SK-N-SH (cell line): Measurements from ENCODE around the gene PDHB. TPM values are rescaled to one million over a fixed set of nuclear protein-coding genes. Genes with fewer than 3 reads are reported as not detected.

Experiments used
- CTCF ChIA-PET: fragments of 300-600, 350-600 bp; formaldehyde crosslinking; extraction: SDS; loops from one replicate; lab custom pipeline; 2021; lab: Yijun Ruan, JAX
- POLR2A ChIA-PET: fragments of 350-600 bp; sonication (Branson Sonifier 250); formaldehyde crosslinking; extraction: SDS; loops from one replicate; lab custom pipeline; 2020; ENCODE audit warnings: antibody characterized with exemption, inconsistent platforms; lab: Yijun Ruan, JAX
- DNase-seq: peaks from one replicate; pipeline ENCODE4 v3.0.0; 2012
- H2AFZ ChIP-seq: fragments of 200-600 bp; sonication (generic); 2 replicates; pipeline ENCODE4 v1.8.1; 2016; ENCODE audit warnings: antibody characterized with exemption, mild to moderate bottlenecking, low read depth
- H3F3A ChIP-seq: fragments of 200-600 bp; sonication (generic); replicated peaks from 2 replicates; pipeline ENCODE3; 2016; ENCODE audit warnings: antibody characterized with exemption, mild to moderate bottlenecking; ENCODE audit not compliant: insufficient read depth
- H3K27ac ChIP-seq, 2 experiments: fragments of 200-500 bp in 1 of 2; fragments of 200-600 bp in 1 of 2; sonication (Bioruptor generic) in 1 of 2; sonication (generic), shearing (Covaris generic) in 1 of 2; 2 replicates each; pipeline versions ENCODE4 v1.5.1 to v1.6.1; 2014 to 2016; ENCODE audit warnings: low read depth in 2 of 2, inconsistent platforms in 1 of 2, low read length in 1 of 2, mild to moderate bottlenecking in 1 of 2, mixed read lengths in 1 of 2
- H3K27me3 ChIP-seq: fragments of 200-600 bp; sonication (generic), shearing (Covaris generic); 2 replicates; pipeline ENCODE4 v1.6.1; 2016; ENCODE audit warnings: mixed run types; ENCODE audit not compliant: insufficient read depth
- H3K36me3 ChIP-seq, 2 experiments: fragments of 200-500 bp in 1 of 2; fragments of 200-600 bp in 1 of 2; sonication (Bioruptor generic) in 1 of 2; sonication (generic) in 1 of 2; replicated peaks in 1 of 2; 2 replicates each; pipeline versions ENCODE3 to v1.5.1; 2014 to 2016; ENCODE audit warnings: low read length in 1 of 2, mild to moderate bottlenecking in 1 of 2; ENCODE audit not compliant: insufficient read depth in 2 of 2, control insufficient read depth in 1 of 2
- H3K4me1 ChIP-seq, 2 experiments: fragments of 200-500 bp in 1 of 2; fragments of 200-600 bp in 1 of 2; sonication (Bioruptor generic) in 1 of 2; sonication (generic), shearing (Covaris generic) in 1 of 2; 2 replicates each; pipeline versions ENCODE4 v1.5.1 to v1.6.1; 2014 to 2016; ENCODE audit warnings: low read depth in 1 of 2, low read length in 1 of 2, mixed run types in 1 of 2; ENCODE audit not compliant: insufficient read depth in 2 of 2, control insufficient read depth in 1 of 2
- H3K4me2 ChIP-seq: fragments of 200-600 bp; sonication (generic), shearing (Covaris generic); 2 replicates; pipeline ENCODE4 v1.6.1; 2017; ENCODE audit warnings: mixed run types
- H3K4me3 ChIP-seq, 2 experiments: fragments of 200-500 bp in 1 of 2; fragments of 200-600 bp in 1 of 2; sonication (Bioruptor generic) in 1 of 2; sonication (generic), shearing (Covaris generic) in 1 of 2; 2 replicates each; pipeline versions ENCODE4 v1.5.1 to v1.8.1; 2014 to 2016; ENCODE audit warnings: low read depth in 2 of 2, inconsistent platforms in 1 of 2, low read length in 1 of 2, mild to moderate bottlenecking in 1 of 2, mixed read lengths in 1 of 2, moderate library complexity in 1 of 2
- H3K79me2 ChIP-seq: fragments of 200-600 bp; sonication (generic); 2 replicates; pipeline ENCODE4 v1.8.1; 2017; ENCODE audit warnings: mild to moderate bottlenecking; ENCODE audit not compliant: insufficient read depth
- H3K9ac ChIP-seq: fragments of 200-600 bp; sonication (generic); 2 replicates; pipeline ENCODE4 v1.6.1; 2017; ENCODE audit warnings: mixed run types
- H3K9me2 ChIP-seq: fragments of 200-600 bp; sonication (generic); 2 replicates; pipeline ENCODE4 v1.6.1; 2017; ENCODE audit warnings: mixed run types
- H3K9me3 ChIP-seq: fragments of 200-600 bp; sonication (generic); 2 replicates; pipeline ENCODE4 v1.6.1; 2017; ENCODE audit warnings: mixed run types, mild to moderate bottlenecking, moderate library complexity
- H4K20me1 ChIP-seq: fragments of 200-600 bp; sonication (generic); 2 replicates; pipeline ENCODE4 v1.6.1; 2017; ENCODE audit warnings: mild to moderate bottlenecking, mixed run types; ENCODE audit not compliant: insufficient read depth
- CHD2 ChIP-seq: fragments of 150-350 bp; IDR thresholded peaks from 2 replicates; pipeline ENCODE4 v1.6.1; 2018; ENCODE audit warnings: low read length; ENCODE audit not compliant: partially characterized antibody
- CTCF ChIP-seq: fragments of 200-600 bp; sonication (generic); IDR thresholded peaks from 2 replicates; pipeline ENCODE4 v1.6.1; 2017; ENCODE audit warnings: antibody characterized with exemption, mild to moderate bottlenecking, moderate library complexity
- ELF1 ChIP-seq: IDR thresholded peaks from 2 replicates; pipeline ENCODE4 v1.4.0; 2012
- EP300 ChIP-seq, 2 experiments: IDR thresholded peaks; 2 replicates each; pipeline versions ENCODE4 v1.4.0 to v1.6.1; 2012; ENCODE audit warnings: borderline replicate concordance in 1 of 2, low read depth in 1 of 2, low read length in 1 of 2
- EZH2phosphoT487 ChIP-seq: fragments of 200-600 bp; sonication (generic); IDR thresholded peaks from 2 replicates; pipeline ENCODE4 v1.6.1; 2017; ENCODE audit warnings: low read depth, mixed run types, mild to moderate bottlenecking, antibody characterized with exemption, moderate library complexity, borderline replicate concordance
- FOSL2 ChIP-seq: IDR thresholded peaks from 2 replicates; pipeline ENCODE4 v1.4.0; 2012; ENCODE audit warnings: low read depth, mild to moderate bottlenecking, moderate library complexity, borderline replicate concordance
- IRF3 ChIP-seq: fragments of 150-350 bp; IDR thresholded peaks from 2 replicates; pipeline ENCODE4 v1.6.1; 2016; ENCODE audit warnings: mild to moderate bottlenecking, low read depth, low read length
- JUND ChIP-seq: IDR thresholded peaks from 2 replicates; pipeline ENCODE4 v1.4.0; 2012
- MEF2A ChIP-seq: IDR thresholded peaks from 2 replicates; pipeline ENCODE4 v1.4.0; 2012; ENCODE audit warnings: low read depth, borderline replicate concordance
- MXI1 ChIP-seq: IDR thresholded peaks from 2 replicates; pipeline ENCODE4 v1.6.1; 2012; ENCODE audit warnings: mild to moderate bottlenecking, low read depth, low read length, improper control_type of control experiment
- NFIC ChIP-seq: IDR thresholded peaks from 2 replicates; pipeline ENCODE4 v1.4.0; 2012; ENCODE audit warnings: borderline replicate concordance
- NRF1 ChIP-seq: IDR thresholded peaks from 2 replicates; pipeline ENCODE4 v1.6.1; 2012; ENCODE audit warnings: low read depth, mild to moderate bottlenecking, low read length
- RCOR1 ChIP-seq: fragments of 150-350 bp; IDR thresholded peaks from 2 replicates; pipeline ENCODE4 v1.6.1; 2017; ENCODE audit warnings: antibody characterized with exemption, low read length
- REST ChIP-seq: IDR thresholded peaks from 2 replicates; pipeline ENCODE4 v1.6.1; 2012; ENCODE audit warnings: mild to moderate bottlenecking, low read depth, low read length, moderate library complexity
- RFX5 ChIP-seq: IDR thresholded peaks from 2 replicates; pipeline ENCODE4 v1.6.1; 2012; ENCODE audit warnings: mild to moderate bottlenecking, improper control_type of control experiment, low read length
- SIN3A ChIP-seq: IDR thresholded peaks from 2 replicates; pipeline ENCODE4 v1.6.1; 2012; ENCODE audit warnings: low read depth, mild to moderate bottlenecking, low read length, moderate library complexity, borderline replicate concordance
- TCF12 ChIP-seq: IDR thresholded peaks from 2 replicates; pipeline ENCODE4 v1.4.0; 2012
- ZBTB33 ChIP-seq: IDR thresholded peaks from 2 replicates; pipeline ENCODE4 v1.4.0; 2012; ENCODE audit warnings: low read depth, borderline replicate concordance
- WGBS: methylation state at CpG from one replicate; pipeline ENCODE4 v1.1.6; 2017; ENCODE audit warnings: low lambda C conversion rate; 5-methylcytosine and 5-hydroxymethylcytosine counted together
- polyA plus RNA-seq, 3 experiments: library from polyadenylated mRNA; depleted of rRNA; stranded (reverse); fragments of >200 nt; gene quantifications; 2 replicates each; pipeline ENCODE4 v1.2.3, GENCODE V29; 2012

PDHB gene
- polyA plus RNA-seq, 1 of the 3 experiments (the other 2 are of a cell fraction), result 87.5 TPM

- no peak overlapping the region for H2AFZ ChIP-seq
- H3K27ac ChIP-seq, result no peak overlapping the region
- ChIA-PET POLR2A (no interaction called here), CTCF (interaction anchor here (0.8 kb wide), 1 partner anchor 171 kb away, joined by 3 read pairs; no protein-coding TSS in a partner anchor)
- no peak overlapping the region for H3K9ac ChIP-seq
- H3K79me2 ChIP-seq, result no peaks in the 10 kb centered on the region
- no peaks in the 10 kb centered on the region for H3F3A ChIP-seq
- peaks cover 9 to 40% of the 10 kb centered on the region in 2 experiments for H3K36me3 ChIP-seq
- H3K4me1 ChIP-seq, result no peaks in the 10 kb centered on the region
- TF ChIP-seq TCF12 (no peak), NRF1 (no peak), RFX5 (no peak), NFIC (no peak), MXI1 (no peak), CTCF (no peak), CHD2 (no peak), MEF2A (no peak), REST (no peak), FOSL2 (no peak), RCOR1 (no peak), JUND (no peak), SIN3A (no peak), ELF1 (no peak), ZBTB33 (no peak), EZH2phosphoT487 (no peak), EP300 (IDR thresholded peaks at IDR 0.05; ENCODE audit: borderline replicate concordance in 1 of 2, low read depth in 1 of 2, low read length in 1 of 2) (no peak), IRF3 (no peak)
- no peaks in the 10 kb centered on the region for H3K9me3 ChIP-seq
- H4K20me1 ChIP-seq, result no peaks in the 10 kb centered on the region
- no peak overlapping the region for H3K4me3 ChIP-seq
- DNase-seq, result no peak
- H3K4me2 ChIP-seq, result no peak overlapping the region
- no peaks in the 10 kb centered on the region for H3K9me2 ChIP-seq
- WGBS, result 89% methylated on average over 9 of the region's 9 CpGs
- H3K27me3 ChIP-seq, result no peaks in the 10 kb centered on the region
Measured at GRCh38 chr3:58398669-58399333, 34.8 kb downstream of the PDHB start.
